Omental fat pad (tissue), 4 donors: ENCODE data around the gene HCK. TPM values are rescaled to one million over a fixed set of nuclear protein-coding genes. Genes with fewer than 3 reads are reported as not detected.

Source experiments
- ATAC-seq: fragments of 150-250 bp; one replicate; pipeline ENCODE4 v1.9.1; 2016; ENCODE audit warnings: mild to moderate bottlenecking, moderate library complexity; ENCODE audit not compliant: low FRiP score
- DNase-seq: peaks from one replicate; pipeline ENCODE4 v3.0.0-alpha.2; 2019; ENCODE audit warnings: low spot score
- CTCF ChIP-seq, 3 donors: fragments of 450-650 bp; IDR thresholded peaks; one replicate each; pipeline ENCODE4 v1.5.1; 2016 to 2017; ENCODE audit warnings: antibody characterized with exemption in 3 of 3, mild to moderate bottlenecking in 3 of 3, moderate library complexity in 2 of 3
- total RNA-seq, 4 donors: library from RNA; depleted of rRNA; stranded (reverse); fragments of >200 nt; gene quantifications; one replicate each; pipeline ENCODE4 v1.1.0, GENCODE V29; 2016

HCK gene
- total RNA-seq, 4 donors from 2014 or later = 22.4 to 68.6 (median 39.2) TPM

DNA sequence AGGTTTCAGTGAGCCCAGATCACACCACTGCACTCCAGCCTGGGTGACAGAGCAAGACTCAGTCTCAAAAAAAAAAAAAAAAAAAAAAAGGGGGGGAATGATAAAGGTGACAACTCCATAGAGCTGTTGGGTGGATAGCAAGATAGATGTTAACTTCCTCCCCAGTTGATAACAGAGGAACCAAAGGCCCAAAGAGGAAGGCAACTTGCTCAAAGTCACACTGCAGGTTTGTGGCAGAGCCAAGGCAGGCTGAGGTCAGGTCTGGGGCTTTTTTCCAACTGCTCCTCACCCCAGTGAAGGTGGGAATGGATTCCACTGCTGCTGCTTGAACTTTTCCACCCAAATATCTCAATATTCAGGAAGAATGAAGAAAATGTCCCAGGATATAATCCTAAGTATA lies 26.7 kb downstream of the HCK start:
- ATAC-seq (no peak), DNase-seq (no peak)
- TF ChIP-seq CTCF (IDR thresholded peaks at IDR 0.05) = no peak

GRCh38 chr20:32079655-32080109 lies 27.6 kb downstream of the HCK start:
- no peak for DNase-seq
- no peak for ATAC-seq

GRCh38 chr20:32080783-32081182 lies 28.7 kb downstream of the HCK start:
- no peak for TF ChIP-seq CTCF (IDR thresholded peaks at IDR 0.05)
- no peak for ATAC-seq
- DNase-seq = no peak

More at GRCh38 chr20:32079655-32080109, 27.6 kb downstream of the HCK start:
- TF ChIP-seq CTCF (IDR thresholded peaks at IDR 0.05) = no peak

DNA sequence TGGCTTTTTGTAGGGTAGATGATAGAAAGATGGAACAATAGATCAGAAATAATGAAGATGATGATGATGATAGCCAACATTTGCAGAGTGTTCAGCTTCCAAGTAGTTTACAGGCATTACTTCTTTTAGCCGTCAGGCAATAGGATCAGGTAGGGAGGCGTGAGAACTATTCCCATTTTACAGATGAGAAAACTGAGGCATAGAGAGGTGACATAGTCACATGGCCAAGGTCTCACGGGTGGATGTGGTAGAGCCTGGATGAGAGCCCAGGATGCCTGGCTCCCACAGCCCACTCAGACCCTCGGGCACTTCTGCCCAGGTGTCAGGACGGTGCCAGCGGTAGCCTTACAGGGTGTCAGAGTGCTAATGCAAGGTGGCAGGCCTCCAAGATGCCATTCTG lies 31.4 kb downstream of the HCK start:
- TF ChIP-seq CTCF (IDR thresholded peaks at IDR 0.05) = no peak
- no peak for ATAC-seq
- DNase-seq = no peak

GRCh38 chr20:32087070-32087469 lies 35.0 kb downstream of the HCK start:
- no peak for DNase-seq
- no peak for ATAC-seq
- TF ChIP-seq CTCF (IDR thresholded peaks at IDR 0.05) = no peak

DNA sequence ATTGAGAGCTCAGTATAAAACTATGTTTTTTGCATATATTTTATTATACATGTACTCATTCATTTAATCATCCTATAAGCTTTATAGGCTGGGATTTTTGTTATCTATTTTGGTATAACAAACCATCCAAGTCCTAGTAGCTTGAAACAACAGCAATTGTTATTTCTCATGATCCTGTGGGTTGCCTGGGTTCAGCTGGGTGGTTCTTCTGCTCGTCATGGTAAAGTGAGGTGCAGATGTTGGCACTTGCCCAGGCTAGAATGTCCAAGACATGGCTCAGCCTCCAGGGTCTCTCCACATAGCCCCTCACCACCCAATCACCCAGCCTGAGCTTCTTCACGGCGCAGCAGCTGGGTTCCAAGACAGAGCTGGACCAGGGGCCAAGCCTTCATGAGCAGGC lies 36.7 kb downstream of the HCK start:
- DNase-seq (no peak), ATAC-seq (no peak)
- no peak for TF ChIP-seq CTCF (IDR thresholded peaks at IDR 0.05)

DNA sequence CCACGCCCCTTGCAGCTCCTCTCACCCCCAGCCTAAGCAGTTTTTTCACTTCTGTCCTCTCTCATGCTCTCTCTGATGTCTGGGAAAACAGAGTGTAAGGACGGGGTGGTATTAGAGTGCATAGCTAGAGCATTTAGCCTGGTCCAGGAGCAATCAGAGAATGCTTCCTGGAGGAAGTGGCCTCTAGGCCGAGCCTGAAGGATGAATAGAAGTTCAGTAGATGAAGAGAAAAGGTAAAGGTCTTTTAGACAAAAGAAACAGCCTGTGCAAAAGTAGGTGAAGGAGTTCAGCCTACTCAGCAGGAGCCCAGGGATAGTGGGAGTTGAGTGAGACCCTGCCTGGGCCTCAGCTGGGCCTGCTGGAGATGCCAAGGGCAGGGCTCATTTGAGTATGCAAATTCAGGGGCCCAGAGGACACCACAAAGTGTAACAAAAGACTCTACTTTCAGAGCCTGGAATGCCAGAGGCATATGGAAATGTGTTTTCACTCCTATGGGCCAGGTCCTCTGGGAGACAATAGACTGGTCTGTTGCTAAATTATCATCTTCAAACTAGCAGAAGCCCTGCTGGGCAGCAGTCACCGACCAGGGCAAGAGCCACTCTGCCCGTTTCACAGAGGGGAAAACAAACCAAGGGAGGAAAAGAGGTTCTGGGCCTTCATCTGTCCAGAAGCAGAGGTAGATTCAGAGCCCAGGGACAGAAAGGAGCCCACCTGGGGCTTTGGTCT lies 37.8 kb downstream of the HCK start:
- ATAC-seq (no peak), DNase-seq (no peak)
- TF ChIP-seq CTCF (IDR thresholded peaks at IDR 0.05) = no peak
